Activated T-cell treated with anti-CD3 and anti-CD28 coated beads, Interleukin-2, amount 50 U/mL, for 48 hours (primary cell): Measurements from ENCODE around the gene ARVCF.

Experiments
- DNase-seq, 2 experiments: peaks; one replicate each; pipeline ENCODE4 v3.0.0-alpha.2; 2020

ARVCF gene

DNA sequence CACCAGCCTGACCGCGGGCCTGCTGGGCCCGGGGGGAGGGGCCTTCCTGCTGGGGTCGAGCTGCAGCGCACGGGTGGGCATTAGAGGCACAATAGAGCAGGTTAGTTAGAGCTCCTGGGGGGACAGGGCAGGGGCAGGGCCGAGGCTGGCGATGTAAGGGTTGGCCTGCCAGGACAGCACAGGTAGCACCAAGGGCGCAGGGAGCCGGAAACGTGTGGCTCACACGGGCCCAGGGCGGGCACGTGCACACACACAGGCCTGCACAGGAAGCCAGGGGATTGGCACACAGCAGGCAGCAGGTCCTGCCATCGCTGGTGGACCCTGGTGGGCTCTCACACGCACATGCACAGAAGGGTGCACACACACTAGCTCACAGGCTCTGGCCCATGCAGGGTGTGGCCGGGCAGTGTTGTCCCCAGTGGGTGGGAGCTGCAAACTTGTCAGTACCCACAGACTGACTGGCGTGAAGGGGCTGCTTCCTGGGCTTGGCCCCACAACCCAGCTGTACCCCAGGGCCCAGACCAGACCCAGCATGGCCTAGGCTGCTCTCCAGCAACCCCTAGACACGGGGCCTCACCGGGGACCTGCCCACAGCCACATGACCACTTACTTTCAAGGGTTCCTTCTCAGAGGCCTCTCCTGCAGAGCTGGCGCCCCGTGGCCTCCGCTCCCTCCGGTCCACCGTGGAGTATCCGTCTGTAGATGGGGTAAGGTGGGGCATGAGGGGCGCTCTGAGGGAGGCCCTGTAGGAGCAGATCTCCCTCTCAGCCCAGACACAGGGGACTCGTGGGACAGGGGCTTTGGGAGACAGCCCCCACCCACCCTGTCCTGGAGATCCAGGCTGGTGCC lies 45.1 kb downstream of the ARVCF start:
- no peak for DNase-seq

DNA sequence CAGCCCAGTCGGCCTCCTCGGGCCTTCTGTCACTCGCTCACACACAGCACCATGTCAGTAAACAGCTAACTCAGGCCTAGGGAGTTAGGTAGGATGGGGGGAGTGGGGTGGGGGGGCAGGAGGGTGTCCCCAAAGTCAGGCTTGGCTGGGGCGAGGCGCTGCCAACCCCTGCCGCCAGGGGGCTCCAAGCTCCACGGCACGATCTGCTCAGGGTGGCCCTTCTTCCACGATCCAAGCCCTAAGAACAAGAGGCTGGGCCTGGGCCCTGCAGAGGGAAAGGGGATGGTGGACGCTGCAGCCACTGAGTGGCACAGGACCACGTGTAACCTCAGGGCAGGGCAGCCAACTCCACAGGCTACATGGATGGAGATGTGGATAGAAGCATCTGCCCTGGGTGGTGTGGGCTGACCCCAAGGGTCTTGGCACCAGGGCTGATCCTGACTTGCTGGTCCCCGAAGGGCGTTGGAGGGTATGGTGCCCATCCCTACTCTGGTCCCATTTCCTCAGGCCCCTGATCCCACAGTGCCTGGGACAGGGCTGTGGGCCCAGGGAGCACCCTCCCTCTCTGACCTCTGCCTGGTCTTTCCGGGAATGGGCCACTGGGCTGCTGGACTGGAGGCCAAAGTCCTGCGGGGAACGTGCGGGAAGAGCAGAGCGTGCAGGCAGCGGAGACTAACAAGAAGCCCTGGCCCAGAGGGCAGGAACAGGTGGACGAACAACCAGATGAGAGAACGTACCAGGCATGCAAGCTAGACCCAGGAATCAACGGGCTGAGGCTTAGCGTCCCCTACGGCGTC lies 45.9 kb downstream of the ARVCF start:
- DNase-seq, result peak; percentile 89 to 90

DNA sequence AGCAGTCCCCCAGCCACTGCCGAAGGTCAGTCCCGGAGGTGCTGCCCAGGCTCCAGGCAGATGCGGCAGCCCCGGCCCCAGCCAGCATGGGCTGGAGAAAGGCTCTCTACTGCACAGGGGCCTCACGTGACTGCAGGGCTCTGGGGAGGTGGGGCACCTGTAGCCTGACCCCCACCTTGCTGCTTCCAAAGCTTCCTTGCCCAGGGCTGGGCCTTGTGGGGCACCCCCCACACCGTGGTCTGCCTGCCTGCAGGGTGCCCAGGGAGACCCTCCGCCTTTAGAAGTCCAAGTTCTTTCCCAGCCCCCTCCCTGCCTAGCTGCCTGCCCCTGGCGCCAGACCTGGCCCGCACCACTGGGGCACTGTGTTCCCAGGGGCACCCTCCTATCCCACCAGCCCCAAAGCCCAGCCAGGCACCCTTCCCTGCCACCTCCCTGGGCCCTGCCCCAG lies 46.6 kb downstream of the ARVCF start:
- DNase-seq, result no peak

DNA sequence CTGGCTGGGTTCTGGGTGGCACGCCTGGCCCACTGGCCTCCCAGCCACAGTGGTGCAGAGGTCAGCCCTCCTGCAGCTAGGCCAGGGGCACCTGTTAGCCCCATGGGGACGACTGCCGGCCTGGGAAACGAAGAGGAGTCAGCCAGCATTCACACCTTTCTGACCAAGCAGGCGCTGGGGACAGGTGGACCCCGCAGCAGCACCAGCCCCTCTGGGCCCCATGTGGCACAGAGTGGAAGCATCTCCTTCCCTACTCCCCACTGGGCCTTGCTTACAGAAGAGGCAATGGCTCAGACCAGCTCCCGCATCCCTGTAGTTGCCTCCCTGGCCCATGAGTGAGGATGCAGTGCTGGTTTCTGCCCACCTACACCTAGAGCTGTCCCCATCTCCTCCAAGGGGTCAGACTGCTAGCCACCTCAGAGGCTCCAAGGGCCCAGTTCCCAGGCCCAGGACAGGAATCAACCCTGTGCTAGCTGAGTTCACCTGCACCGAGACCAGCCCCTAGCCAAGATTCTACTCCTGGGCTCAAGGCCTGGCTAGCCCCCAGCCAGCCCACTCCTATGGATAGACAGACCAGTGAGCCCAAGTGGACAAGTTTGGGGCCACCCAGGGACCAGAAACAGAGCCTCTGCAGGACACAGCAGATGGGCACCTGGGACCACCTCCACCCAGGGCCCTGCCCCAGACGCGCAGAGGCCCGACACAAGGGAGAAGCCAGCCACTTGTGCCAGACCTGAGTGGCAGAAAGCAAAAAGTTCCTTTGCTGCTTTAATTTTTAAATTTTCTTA lies 47.3 kb downstream of the ARVCF start:
- DNase-seq, result no peak

DNA sequence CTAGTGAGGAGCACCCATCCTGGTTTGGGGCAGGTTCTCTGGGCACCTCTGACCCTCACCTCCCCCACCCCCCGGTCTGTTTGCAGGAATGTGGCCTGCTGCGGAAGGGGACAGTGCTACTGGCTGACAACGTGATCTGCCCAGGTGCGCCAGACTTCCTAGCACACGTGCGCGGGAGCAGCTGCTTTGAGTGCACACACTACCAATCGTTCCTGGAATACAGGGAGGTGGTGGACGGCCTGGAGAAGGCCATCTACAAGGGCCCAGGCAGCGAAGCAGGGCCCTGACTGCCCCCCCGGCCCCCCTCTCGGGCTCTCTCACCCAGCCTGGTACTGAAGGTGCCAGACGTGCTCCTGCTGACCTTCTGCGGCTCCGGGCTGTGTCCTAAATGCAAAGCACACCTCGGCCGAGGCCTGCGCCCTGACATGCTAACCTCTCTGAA lies 48.2 kb downstream of the ARVCF start:
- no peak for DNase-seq

DNA sequence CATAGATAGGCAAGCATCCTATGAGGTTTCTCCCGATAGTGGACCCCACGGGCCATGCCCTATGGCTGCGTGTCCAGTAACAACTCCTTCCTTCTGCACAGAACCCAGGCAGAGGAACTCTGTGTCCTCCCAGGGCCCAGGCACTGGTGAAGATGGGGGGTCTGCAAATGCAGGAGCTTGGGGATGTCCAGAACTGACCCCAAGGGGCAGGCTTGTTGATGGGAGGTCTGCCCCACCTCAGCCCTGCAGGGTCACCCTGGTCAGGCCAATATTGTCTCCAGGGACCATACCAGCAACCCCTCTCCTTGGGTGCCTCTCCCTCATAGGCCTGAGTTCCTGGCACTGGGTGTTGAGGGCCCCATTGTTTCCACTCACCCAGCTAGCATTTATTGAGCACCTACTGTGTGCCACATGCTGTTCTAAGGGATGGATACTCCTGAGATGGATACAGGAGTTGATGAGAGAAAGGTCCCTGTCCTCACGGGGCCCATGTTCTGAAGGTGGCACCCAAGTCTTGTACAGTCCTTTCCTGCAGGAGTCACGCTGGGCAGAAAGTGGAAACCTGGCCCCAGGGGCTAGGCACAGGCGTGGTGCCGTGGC lies 48.7 kb downstream of the ARVCF start:
- no peak for DNase-seq

DNA sequence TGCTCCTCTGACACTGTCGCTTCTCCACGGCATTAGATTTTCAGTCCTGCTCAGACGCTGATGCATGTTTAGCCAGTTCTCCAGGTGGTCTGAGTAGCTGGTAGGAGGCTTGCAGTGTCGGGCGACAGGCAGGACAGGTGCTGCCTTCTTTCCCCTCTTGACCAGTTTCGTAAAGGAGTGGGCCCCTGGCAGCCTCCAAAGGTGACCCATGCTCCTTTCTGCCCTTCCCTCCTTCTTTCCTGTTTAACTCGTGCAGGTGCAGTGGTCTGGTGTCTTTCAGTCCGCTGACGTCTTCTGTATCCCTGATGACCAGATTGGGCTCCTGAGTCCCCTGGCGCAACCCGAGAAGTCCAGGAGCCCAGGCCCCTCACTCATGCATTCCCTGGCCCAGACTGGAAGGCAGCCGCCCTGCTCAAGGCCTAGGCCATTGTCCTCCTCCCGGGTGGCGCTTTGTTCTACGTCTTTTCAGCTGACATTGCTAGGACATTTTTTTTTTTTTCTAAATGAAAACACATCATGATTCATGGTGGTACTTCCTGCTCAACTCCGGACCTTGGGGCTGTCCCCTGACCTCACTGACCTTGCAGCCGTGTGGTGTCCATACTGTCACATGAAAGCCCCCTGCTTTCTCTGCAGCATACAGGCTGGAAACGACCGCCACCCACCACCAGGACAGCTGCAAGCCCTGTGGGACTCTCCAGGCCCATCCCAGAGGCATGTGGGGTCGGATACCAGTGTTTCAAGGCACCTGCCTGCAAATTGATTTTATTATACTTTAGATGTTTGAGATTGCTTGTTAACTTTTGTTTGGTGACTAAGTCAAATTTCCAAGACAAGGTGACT lies 49.5 kb downstream of the ARVCF start:
- no peak for DNase-seq

DNA sequence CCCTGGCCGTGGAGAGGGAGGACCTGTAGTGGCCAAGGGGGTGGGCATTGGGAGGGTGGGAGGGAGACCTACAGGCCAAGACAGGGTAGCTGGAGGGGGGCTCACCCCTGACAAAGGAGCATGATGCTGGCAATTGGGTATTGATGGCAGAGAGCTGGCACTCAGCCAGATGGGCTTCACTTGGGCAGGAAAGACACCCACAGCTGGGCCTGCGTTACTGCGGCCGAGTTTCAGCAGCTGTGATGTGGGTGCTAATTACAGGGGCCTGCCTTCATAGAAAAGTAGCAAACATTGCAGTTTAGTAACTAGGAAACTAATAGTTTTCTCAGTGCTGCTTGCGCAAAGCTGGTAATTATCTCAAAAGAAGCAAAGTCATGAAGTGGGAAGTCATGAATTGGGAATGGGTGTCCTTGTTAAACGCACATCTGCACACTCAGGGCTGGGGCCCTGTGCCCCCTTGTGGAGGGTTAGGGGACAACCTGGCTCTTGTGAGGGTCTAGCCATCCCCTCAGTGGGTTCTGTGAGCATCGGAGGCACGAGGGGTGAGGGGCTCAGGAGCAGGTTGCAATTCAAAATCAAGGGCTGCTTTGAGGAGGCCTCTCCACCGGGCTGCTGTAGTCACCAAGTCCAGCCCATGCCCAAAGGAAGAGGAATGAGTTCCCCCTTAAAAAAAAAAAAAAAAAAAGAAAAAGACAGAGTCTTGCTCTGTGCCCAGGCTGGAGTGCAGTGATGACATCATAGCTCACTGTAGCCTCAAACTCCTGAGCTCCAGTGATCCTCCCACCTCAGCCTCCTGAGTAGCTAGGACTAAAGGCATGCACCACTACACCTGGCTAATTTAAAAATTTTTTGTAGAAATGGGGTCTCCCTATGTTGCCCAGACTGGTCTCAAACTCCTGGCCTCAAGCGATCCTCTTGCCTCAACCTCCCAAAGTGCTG lies 50.6 kb downstream of the ARVCF start:
- DNase-seq, result no peak

DNA sequence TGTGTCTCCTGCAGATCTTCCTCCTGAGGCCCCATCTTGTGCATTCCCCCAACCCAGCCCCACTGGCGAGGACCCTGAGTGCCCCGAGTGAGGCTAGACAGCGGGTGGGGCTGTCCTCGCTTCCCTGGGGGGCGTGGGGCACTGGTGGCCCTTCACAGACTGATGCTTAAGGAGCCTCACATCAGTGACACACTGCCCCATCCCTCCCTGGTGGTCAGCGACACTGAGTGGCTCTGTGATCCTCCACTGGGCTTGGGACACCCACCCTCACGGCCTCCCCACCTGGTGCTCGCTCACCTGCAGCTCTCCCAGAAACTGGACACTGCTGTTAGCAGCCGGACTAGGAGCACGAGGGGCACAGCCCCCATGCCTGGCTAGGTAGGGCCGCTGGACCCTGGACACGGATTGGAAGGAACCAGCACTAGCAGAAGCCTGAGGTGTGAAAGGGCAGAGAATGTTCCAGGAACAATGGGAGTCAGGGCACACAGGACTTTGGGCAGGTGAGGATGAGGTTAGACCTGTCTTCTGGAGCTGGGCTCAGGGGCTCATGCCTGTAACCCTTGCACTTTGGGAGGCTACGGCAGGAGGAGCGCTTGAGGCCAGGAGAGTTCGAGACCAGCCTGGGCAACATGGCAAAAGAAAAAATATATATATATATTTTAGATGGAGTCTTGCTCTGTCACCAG lies 51.8 kb downstream of the ARVCF start:
- no peak for DNase-seq

DNA sequence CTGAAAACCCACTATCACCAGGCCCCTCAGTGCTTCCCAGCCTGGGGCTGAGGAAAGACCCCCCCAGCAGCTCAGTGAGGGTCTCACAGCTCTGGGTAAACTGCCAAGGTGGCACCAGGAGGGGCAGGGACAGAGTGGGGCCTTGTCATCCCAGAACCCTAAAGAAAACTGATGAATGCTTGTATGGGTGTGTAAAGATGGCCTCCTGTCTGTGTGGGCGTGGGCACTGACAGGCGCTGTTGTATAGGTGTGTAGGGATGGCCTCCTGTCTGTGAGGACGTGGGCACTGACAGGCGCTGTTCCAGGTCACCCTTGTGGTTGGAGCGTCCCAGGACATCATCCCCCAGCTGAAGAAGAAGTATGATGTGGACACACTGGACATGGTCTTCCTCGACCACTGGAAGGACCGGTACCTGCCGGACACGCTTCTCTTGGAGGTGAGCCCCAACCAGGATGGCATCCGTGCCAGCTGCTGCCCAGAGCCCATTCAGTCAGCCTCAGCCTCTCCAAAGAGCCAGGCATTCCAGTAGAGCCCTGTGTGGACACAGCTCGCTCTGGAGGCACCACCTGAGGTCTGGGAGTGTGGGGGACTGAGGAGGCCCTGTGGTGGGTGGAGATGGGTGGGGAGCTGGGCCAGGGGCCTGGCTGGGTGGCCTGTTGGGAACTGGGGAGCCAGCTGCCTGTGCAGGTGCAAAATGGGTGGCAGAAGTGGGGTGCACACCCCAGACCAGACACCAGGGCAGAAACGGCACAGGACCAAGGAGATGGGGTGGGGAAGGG lies 52.6 kb downstream of the ARVCF start:
- DNase-seq, result no peak

DNA sequence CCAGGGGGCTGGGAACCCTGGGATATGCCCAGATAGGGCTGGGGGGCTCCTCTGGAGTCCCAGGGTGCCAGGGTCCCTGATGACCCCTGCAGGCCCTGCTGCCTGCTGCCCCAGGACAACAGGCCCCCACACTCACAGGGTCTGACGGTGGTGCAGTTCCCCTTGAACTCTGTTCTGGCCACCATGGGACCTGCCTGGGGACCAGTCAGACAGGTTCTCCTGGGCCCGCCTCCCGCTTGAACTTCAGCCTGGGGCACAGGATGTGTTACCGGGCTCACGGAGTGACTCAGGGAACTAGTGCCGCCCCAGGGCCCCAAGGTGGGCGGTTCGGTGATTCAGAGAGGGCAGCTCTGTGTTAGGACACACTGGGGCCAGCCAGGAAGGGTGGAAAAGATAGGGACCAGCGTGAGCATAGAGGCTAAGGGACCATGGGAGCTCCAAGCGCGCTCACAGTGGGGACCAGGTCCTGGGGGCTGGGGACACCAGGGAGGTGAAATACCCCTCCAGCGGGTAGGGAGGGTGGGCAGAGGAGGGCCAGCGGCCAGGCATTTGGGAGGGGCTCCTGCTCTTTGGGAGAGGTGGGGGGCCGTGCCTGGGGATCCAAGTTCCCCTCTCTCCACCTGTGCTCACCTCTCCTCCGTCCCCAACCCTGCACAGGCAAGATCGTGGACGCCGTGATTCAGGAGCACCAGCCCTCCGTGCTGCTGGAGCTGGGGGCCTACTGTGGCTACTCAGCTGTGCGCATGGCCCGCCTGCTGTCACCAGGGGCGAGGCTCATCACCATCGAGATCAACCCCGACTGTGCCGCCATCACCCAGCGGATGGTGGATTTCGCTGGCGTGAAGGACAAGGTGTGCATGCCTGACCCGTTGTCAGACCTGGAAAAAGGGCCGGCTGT lies 53.5 kb downstream of the ARVCF start:
- no peak for DNase-seq

DNA sequence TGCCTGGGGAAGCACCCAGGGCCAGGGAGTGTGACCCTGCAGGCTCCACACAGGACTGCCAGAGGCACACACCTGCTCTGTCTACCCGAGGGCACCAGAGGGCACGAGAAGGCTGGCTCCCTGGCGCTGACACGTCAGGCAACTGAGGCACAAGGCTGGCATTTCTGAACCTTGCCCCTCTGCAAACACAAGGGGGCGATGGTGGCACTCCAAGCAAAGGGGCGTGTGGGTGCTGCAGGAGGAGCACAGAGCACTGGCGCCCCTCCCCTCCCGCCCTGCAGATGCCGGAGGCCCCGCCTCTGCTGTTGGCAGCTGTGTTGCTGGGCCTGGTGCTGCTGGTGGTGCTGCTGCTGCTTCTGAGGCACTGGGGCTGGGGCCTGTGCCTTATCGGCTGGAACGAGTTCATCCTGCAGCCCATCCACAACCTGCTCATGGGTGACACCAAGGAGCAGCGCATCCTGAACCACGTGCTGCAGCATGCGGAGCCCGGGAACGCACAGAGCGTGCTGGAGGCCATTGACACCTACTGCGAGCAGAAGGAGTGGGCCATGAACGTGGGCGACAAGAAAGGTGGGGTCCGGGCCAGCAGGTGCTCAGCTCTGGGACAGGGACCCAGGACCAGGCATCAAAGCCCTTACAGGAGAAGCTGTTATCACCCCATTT lies 54.2 kb downstream of the ARVCF start:
- peak; percentile 84 to 86 for DNase-seq

DNA sequence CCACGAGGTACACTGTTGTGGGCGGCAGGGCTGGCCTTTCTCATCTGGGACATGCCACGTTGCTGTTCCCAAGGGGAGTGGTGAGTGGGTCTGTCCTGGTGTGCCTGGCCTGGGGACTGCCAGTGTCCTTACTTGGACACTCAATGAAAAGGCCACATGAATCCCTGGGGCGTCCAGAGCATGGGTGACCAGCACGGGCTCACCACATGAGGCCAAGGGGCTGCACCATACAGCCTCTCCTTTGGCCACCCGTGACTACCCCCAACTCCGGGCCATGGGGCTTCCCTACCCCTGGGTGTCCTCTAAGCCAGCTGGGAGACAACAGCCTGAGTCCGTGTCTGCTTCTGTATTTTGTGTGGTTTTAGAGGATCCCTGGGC lies 54.8 kb downstream of the ARVCF start:
- no peak for DNase-seq

DNA sequence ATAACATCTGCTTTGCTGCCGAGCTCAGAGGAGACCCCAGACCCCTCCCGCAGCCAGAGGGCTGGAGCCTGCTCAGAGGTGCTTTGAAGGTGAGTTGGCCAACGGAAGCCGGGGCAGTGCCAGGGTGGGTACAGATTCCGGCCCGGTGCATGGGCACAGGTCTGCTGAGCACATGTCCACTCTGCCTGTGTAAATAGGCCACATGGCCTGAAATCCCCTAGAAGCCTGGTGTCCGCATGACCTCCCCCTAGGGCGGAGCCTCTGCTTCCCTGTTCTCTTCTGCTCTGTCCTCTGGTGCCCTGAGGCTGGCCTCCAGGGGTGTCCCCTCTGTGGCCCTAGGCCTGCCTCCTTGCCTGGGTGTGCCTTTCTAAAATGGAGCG lies 55.4 kb downstream of the ARVCF start:
- DNase-seq, result no peak

DNA sequence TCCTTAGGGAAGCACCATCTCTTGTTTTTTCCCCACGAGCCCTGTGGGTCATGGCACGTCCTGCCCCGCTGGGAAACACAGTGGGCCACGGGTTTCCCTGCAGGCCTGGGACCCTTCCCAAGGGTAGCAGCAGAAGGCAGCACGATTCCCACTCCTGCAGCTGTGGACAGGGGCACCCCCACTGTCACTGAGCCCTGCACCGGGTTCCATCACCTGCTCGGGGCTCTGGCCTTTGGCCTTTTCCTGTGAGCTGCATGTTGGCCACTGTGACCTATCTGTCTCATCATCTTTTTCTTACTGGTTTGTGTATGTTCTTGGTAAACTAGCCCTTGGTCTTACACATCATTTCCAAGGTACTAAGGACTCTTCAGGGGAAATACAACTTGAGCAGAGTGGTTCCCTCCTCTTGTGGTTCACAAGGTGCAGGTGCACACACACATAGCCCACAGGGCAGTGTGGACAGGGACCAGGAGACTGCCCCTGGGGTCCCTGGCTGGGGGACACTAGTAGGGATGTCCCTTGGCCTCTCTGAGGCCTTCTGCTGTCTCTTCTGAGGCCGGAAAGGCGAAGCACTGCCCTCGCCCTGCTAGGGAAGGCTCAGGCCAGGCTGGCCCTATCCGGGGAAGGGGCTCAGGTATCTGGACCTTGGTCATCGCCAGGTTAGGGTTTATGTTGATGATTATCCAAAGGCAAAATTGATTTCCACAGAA lies 56.0 kb downstream of the ARVCF start:
- DNase-seq, result no peak

DNA sequence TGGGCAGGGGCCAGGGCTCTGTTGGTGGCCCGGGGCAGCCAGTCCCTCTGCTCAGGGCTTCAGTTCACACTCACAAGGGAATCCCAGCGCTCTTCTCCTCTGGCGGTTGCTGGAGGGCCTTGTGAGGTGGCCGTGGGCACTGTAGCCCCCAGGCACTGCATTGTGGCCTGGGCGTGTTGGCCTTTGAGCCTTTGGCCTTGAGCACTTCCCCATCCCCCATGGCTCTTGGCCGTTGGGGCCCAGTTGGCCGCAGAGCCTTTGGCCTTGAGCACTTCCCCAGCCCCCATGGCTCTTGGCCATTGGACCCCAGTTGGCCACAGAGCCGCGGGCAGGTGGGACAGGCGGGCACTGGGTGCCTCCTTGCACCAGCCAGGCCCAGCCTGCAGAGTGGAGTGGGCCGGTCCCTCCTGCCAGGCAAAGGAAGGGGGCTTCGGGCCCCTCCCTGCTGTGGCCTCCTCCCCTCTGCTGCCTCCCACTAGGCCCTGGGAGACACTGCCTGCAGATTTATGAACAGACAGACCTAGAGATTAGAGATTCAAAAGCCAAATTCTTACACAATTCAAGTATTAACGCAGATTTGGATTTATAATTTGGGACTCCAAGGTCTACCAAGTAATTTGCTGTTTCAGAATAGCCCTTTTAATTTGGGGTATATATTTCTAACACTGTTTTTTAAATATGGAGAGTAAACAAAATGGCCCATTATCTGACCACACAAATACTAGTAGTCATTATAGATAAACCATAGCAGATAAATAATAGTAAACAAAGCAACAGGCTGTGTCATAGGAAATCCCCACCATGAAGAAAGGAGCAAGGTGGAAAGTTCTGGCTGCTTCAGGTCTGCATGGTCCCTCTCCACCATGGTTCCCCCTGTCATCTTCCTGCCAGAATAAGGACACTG lies 56.8 kb downstream of the ARVCF start:
- no peak for DNase-seq
